Measurements from ENCODE around the gene E2F1. TPM values are rescaled to one million over a fixed set of nuclear protein-coding genes. Genes with fewer than 3 reads are reported as not detected.

E2F1 gene, protein sequence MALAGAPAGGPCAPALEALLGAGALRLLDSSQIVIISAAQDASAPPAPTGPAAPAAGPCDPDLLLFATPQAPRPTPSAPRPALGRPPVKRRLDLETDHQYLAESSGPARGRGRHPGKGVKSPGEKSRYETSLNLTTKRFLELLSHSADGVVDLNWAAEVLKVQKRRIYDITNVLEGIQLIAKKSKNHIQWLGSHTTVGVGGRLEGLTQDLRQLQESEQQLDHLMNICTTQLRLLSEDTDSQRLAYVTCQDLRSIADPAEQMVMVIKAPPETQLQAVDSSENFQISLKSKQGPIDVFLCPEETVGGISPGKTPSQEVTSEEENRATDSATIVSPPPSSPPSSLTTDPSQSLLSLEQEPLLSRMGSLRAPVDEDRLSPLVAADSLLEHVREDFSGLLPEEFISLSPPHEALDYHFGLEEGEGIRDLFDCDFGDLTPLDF
- total RNA-seq, result 10 to 100 TPM; 60.0 to 61.7 TPM

DNA sequence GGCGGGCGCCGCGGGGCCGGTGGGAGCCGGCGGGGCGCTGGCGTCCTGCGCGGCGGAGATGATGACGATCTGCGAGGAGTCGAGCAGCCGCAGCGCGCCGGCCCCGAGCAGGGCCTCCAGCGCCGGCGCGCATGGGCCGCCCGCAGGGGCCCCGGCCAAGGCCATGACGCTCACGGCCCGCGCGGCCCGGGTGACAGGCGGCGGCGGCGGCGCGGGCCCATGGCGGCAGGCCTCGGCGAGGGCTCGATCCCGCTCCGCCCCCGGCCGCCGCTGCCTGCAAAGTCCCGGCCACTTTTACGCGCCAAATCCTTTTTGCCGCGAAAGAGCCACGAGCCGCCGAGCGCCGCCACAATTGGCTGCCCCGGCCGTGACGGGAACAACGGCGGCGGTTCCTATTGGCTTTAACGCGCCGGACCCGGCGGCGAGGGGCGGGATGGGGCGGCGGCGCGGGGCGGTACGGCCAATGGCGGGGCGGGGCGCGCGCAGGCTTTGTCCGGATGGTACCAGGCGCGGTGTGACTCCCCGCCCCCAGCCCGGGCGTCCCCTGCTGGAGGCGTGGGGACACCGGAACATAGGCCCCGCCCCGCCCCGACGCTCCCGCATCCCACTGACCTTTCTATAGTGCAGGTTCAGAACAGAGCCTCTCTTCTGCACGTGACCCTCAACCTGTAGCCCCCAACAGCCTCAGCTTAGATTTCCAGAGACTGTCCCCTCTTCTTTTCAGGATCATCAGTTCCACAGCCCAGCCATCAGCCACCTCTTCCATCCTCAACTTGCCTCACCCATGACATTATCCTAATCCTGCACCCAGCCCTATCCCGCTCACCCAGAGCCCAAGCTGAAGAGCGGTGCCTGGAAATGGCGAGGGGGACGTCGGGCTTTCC, at the start of gene E2F1:
Gene E2F1, minus strand, starts transcription at position 286 of the 884 bp plus-strand sequence. Its CDS starts 121 bp downstream, at position 165.
- Mint-ChIP-seq H3K36me3 (ENCODE audit: low read depth) (peaks cover 23% of the 10 kb centered on the region), H3K4me3 (peak within 1 kb of the TSS; percentile 94), H3K27me3 (no peaks in the 10 kb centered on the region), H3K4me1 (peaks cover 81% of the 10 kb centered on the region), H3K27ac (peak within 1 kb of the TSS; percentile 94), H3K9me3 (no peaks in the 10 kb centered on the region)
- CTCF ChIA-PET, result interaction anchor here (1.0 to 1.8 kb wide), 2 partner anchors 20 to 34 kb away, joined by 4 to 12 read pairs; partner anchors contain the start of genes ACTL10 and PXMP4
- POLR2A ChIA-PET, result interaction anchor here (1.0 to 9.3 kb wide), 14 partner anchors 7 to 426 kb away, joined by 3 to 312 read pairs (median 10); partner anchors contain the start of genes ACTL10, C20orf144, CBFA2T2 and CHMP4B
- peak; percentile 98 for DNase-seq

DNA sequence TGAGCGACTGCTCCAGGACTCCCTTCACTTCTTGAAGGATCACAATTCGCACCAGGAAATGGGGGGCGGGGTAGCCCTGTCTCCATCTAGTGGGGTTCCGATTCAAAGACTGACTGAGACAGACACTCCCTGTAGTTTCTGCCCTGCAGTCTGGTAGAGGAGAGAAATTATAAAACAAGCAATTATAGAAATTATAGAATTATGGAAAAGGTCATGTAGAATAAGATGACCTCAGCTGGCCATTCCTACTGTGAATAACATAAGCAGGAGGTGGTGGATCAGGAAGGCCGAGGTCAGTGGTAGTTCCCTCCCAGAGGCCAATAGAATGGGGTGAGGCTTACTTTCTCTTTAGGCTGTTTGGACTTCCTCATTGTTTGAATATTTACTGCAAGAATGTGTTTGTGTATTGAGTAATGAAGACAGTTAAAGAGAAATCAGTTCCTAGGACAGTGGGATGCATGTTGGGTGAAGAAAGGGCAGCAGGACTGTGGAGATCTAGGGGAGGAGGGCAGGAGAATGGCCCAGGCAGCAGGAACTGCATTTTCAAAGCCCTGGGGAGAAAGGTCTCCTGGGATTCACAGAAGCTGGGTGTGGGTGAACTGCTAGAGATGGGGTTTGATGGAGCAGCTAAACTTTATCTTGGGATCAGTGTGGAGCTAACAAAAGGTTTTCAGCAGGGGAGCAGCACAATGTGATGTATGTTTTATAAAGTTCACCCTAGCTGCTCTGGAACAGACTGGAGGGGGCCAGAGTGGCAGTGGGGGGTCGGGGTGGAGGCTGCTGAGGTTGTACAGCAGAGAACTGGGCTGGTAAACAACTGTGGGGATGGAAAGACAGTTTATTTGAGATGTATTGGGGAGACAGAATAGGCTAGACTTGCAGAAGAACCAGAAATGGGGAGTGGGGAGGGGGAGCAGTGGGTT, 47.7 kb upstream of the E2F1 start:
- CTCF ChIA-PET, result interaction anchor here (0.5 to 1.7 kb wide), 4 partner anchors 44 to 368 kb away, joined by 3 to 6 read pairs (median 3); no protein-coding TSS in a partner anchor
- Mint-ChIP-seq H3K27me3 (no peaks in the 10 kb centered on the region), H3K36me3 (ENCODE audit: low read depth) (peaks cover 29% of the 10 kb centered on the region), H3K27ac (peak overlapping the region; percentile 11), H3K9me3 (peaks cover 16% of the 10 kb centered on the region), H3K4me1 (peaks cover 28% of the 10 kb centered on the region), H3K4me3 (peak overlapping the region; percentile 79)
- no peak for DNase-seq
- POLR2A ChIA-PET, result interaction anchor here (0.8 to 3.2 kb wide), 10 partner anchors 8 to 378 kb away, joined by 3 to 27 read pairs (median 14); partner anchors contain the start of genes ACTL10, C20orf144, CHMP4B and EIF2S2

DNA sequence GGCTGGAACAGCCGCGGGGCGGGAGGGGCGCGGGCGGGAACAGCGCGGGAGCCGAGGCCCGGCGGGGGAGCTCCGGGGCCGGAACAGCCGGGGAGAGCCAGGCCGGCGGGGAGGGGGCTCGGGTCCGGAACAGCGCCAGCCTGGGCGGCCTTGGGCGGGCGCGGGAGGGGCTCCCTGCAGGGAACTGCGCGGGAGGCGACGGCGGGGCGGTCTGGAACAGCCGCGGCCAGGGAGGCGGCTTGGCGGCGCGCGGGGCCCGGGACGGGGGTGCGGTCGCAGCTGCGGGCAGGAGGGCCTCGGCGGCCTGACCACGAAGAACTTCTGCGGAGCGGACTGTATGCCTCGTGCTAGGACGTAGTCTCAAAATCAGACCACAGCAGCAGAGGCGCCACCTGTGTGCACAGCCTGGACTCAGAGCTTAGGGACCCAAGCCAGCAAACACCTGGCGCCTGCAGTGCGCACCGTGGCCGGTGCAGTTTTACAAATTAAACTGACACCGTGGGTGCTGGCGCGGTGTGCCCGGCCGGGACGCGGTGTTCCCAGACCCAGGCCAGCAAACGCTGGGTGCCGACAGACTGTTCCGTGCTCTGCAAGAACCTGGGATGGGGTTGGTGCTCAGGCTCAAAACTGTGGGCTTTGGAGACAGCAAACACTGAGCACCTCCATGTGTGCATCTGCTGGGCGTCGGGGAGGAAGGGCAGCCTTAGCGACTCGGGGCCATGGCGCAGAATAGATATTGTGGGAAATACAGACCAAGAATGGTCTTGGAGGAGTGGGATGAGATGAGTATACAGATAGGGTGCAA, 46.2 kb upstream of the E2F1 start:
- Mint-ChIP-seq H3K27ac (peak overlapping the region; percentile 85), H3K27me3 (no peaks in the 10 kb centered on the region), H3K4me1 (peaks cover 28% of the 10 kb centered on the region), H3K36me3 (ENCODE audit: low read depth) (peaks cover 21% of the 10 kb centered on the region), H3K9me3 (peaks cover 12% of the 10 kb centered on the region), H3K4me3 (peak overlapping the region; percentile 79)
- CTCF ChIA-PET, result interaction anchor here (0.5 to 2.4 kb wide), 20 partner anchors 9 to 486 kb away, joined by 3 to 12 read pairs (median 4); partner anchors contain the start of genes ACTL10 and PXMP4
- POLR2A ChIA-PET, result interaction anchor here (0.5 to 3.2 kb wide), 29 partner anchors 9 to 380 kb away, joined by 3 to 27 read pairs (median 4); partner anchors contain the start of genes ACTL10, C20orf144, CBFA2T2 and CHMP4B
- peak; percentile 88 for DNase-seq

DNA sequence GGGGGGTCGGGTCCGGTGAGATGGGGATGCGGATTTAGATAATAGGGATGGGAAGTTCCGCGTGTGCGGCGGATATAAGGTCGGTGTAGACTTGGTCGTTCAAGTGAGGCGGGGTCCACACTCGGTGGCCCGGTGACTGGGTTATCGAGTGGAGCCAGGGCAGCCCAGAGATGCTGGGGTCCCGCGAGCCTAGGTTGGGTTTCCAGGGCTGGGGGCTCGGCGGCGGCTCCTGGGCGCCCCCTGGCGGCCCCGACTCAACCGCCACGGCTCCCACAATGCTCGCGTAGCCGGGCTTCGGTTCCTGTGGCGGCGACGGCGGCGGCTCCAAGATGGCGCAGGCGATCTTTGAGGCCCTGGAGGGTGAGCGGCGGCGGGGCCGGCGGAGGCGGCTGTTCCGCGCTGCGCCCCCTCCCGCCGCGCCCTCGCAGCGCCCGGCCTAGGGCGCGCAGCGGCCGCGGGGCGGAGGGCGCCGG, 45.5 kb upstream of the E2F1 start, which contains the start of gene ZNF341:
Gene ZNF341, plus strand, starts transcription at position 304 of the 473 bp plus-strand sequence. Its CDS starts 26 bp downstream, at position 330.
- Mint-ChIP-seq H3K4me1 (peaks cover 28% of the 10 kb centered on the region), H3K27ac (peak within 1 kb of the TSS; percentile 91), H3K9me3 (peaks cover 8% of the 10 kb centered on the region), H3K36me3 (ENCODE audit: low read depth) (peaks cover 17% of the 10 kb centered on the region), H3K4me3 (peak within 1 kb of the TSS; percentile 80), H3K27me3 (no peaks in the 10 kb centered on the region)
- ChIA-PET POLR2A (interaction anchor here (0.7 to 3.2 kb wide), 23 partner anchors 10 to 381 kb away, joined by 3 to 27 read pairs (median 4); partner anchors contain the start of genes ACTL10, C20orf144, CBFA2T2 and CHMP4B), CTCF (interaction anchor here (0.6 to 2.4 kb wide), 15 partner anchors 8 to 487 kb away, joined by 3 to 12 read pairs (median 5); partner anchors contain the start of gene PXMP4)
- peak; percentile 91 for DNase-seq

DNA sequence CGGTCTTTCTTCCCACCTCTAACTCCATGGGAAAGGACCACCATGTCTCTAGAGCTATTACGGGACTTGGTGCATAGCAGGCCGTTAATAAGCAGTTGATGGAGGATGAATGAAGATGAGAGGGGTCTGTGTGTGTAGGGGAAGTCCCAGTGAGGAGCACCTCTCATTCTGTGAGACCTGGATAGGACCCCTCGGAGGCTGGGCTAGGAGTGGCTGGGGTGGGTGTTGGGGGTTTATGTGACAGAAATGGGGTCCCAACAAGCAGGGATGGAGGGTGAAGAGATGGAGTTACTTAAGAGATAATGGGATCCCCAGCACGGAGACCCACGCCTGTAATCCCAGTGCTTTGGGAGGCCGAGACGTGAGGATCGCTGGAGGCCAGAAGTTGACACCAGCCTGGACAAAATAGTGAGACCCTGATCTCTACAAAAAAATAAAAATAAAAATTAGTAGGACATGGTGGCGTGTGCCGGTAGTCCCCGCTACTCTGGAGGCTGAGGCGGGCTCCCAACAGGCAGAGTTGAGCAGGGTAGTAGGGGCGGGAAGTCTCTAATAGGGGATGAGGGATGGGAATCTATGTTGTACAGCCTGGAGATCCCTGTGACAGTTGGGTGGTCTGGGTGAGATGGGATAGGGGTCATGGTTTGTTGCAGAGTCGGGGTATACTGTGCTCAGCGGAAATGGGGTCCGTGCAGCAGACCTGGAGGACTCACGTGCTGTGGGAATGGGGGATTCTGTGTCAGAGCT, 44.9 kb upstream of the E2F1 start:
- ChIA-PET CTCF (interaction anchor here (1.5 to 2.4 kb wide), 2 partner anchors 8 to 11 kb away, joined by 5 to 12 read pairs; partner anchors contain the start of gene PXMP4), POLR2A (interaction anchor here (1.5 to 3.2 kb wide), 6 partner anchors 11 to 83 kb away, joined by 3 to 27 read pairs (median 18); partner anchors contain the start of genes CHMP4B and PXMP4)
- Mint-ChIP-seq H3K9me3 (peaks cover 2% of the 10 kb centered on the region), H3K4me3 (peak overlapping the region; percentile 80), H3K36me3 (ENCODE audit: low read depth) (peaks cover 11% of the 10 kb centered on the region), H3K27ac (peak overlapping the region; percentile 91), H3K4me1 (peaks cover 28% of the 10 kb centered on the region), H3K27me3 (no peaks in the 10 kb centered on the region)
- DNase-seq, result no peak

DNA sequence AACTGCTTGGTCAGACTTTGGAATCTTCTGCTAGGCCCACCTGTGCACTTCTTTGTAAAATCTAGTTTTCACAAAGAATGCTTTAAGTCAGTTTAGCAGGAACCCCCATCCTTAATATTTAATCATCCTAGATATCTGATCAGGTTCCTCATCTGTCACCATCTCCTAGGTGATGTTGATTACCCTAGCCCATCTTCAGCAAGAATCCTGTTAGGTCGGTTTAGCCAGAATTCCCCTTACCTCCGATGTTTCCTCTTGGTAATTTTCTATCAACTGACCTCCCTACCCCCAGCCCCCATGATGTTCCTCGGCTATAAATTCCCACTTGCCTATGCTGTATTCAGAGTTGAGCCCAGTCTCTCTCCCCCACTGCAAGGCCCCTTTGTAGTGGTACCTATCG, 42.9 kb upstream of the E2F1 start:
- H3K4me1 Mint-ChIP-seq, result peaks cover 24% of the 10 kb centered on the region
- H3K4me3 Mint-ChIP-seq, result no peak overlapping the region
- H3K27me3 Mint-ChIP-seq, result no peaks in the 10 kb centered on the region
- no peaks in the 10 kb centered on the region for H3K9me3 Mint-ChIP-seq
- H3K27ac Mint-ChIP-seq, result no peak overlapping the region
- POLR2A ChIA-PET, result no interaction called here
- DNase-seq, result no peak
- CTCF ChIA-PET, result interaction anchor here (1.1 kb wide), 1 partner anchor 9 kb away, joined by 5 read pairs; the partner anchor contains the start of gene PXMP4
- peaks cover 6% of the 10 kb centered on the region for H3K36me3 Mint-ChIP-seq (ENCODE audit: low read depth)

DNA sequence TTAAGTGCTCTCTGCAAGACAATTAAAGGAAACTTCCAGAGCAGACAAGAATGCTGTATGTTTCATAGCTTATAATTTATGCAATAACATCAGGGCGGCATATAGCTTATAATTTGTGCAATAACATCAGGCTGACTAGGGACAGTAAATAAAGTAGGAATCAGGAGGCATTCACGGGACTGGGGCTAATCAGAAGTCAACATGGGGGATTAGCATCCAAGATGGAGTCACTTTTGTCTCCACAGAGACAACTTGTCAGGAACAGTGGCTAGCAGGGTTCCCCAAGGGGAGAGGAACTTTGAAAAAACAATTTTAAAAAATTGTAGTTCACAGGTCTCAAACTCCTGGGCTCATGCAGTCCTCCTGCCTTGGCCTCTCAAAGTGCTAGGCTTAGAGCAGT, 42.3 kb upstream of the E2F1 start:
- Mint-ChIP-seq H3K36me3 (ENCODE audit: low read depth) (peaks cover 3% of the 10 kb centered on the region), H3K27me3 (no peaks in the 10 kb centered on the region), H3K4me3 (no peak overlapping the region), H3K9me3 (no peaks in the 10 kb centered on the region), H3K4me1 (peaks cover 18% of the 10 kb centered on the region), H3K27ac (no peak overlapping the region)
- no peak for DNase-seq
- CTCF ChIA-PET, result no interaction called here
- POLR2A ChIA-PET, result no interaction called here

DNA sequence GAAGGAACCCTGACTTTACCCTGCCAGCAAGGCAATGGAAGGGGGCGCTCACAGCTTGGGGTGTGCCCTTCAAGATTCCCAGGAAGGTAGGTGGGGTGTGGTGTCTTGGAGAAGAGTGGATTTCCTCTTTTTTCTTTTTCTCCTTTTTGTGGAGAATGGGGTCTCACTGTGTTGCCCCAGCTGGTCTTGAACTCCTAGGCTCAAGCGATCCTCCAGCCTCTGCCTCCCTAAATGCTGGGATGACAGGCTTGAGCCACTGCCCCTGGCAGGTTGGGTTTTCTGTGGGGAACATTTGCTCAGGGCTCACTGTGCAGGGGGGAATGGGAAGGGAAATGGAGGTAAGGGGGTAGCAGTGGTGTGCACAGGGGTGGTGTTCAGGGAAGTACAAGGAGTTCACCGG, 41.6 kb upstream of the E2F1 start:
- no peaks in the 10 kb centered on the region for H3K27me3 Mint-ChIP-seq
- CTCF ChIA-PET, result no interaction called here
- POLR2A ChIA-PET, result interaction anchor here (1.4 kb wide), 1 partner anchor 37 kb away, joined by 4 read pairs; no protein-coding TSS in a partner anchor

DNA sequence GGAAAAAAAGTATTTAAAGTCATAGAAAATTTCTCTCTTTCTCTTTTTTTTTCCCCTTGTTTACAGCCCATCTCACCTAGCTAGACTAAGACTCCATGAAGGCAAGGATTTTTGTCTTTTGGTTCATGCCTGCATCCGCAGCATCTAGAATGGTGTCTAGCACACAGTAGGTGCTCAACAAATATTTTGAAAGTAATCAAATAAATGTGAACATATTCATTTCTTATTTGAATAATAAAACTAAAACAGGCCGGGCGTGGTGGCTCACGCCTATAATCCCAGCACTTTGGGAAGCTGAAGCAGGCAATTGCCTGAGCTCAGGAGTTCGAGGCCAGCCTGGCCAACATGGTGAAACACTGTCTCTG, 40.9 kb upstream of the E2F1 start:
- POLR2A ChIA-PET, result interaction anchor here (0.9 to 1.4 kb wide), 4 partner anchors 10 to 64 kb away, joined by 3 to 5 read pairs (median 4); no protein-coding TSS in a partner anchor
- peaks cover 3% of the 10 kb centered on the region for H3K36me3 Mint-ChIP-seq (ENCODE audit: low read depth)
- DNase-seq, result no peak
- H3K4me1 Mint-ChIP-seq, result peaks cover 9% of the 10 kb centered on the region
- no peaks in the 10 kb centered on the region for H3K27me3 Mint-ChIP-seq
- no peaks in the 10 kb centered on the region for H3K9me3 Mint-ChIP-seq
- CTCF ChIA-PET, result interaction anchor here (0.7 kb wide), 1 partner anchor 269 kb away, joined by 3 read pairs; no protein-coding TSS in a partner anchor
- H3K27ac Mint-ChIP-seq, result no peak overlapping the region
- H3K4me3 Mint-ChIP-seq, result no peak overlapping the region

More for the DNA sequence above, 41.6 kb upstream of the E2F1 start:
- Mint-ChIP-seq H3K9me3 (no peaks in the 10 kb centered on the region), H3K4me3 (no peak overlapping the region), H3K27ac (no peak overlapping the region), H3K4me1 (peaks cover 13% of the 10 kb centered on the region), H3K36me3 (ENCODE audit: low read depth) (peaks cover 3% of the 10 kb centered on the region)
- DNase-seq, result no peak

DNA sequence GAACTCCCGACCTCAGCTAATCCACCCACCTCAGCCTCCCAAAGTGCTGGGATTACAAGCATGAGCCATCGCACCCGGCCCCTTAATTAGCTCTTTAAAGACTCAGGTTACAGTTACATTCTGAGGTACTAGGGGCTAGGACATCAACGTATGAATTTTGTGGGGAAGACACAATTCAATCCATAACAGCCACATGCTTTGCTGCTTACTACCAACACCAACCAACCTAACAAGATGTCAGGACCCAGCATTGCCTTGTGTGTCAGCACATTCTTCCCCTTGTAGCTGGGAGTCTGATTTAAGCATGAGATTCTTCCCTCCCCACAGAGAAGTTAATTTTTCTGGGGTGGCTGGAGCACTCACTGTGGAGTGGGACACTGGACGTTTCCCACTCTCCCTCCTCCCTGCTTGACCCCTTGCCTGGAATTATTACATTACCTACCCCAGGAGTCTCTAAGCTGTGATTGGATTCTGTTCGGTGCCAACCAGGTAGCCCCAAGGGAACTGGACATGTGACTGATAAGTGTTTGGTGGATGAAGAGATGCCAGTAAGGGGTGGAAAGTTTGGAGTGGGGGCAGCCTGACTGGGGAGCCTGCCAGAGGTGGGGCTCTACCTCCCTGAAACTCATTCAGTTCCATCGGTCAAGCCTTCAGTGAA, 39.6 kb upstream of the E2F1 start:
- Mint-ChIP-seq H3K27ac (no peak overlapping the region), H3K4me3 (no peak overlapping the region), H3K9me3 (no peaks in the 10 kb centered on the region), H3K36me3 (ENCODE audit: low read depth) (no peaks in the 10 kb centered on the region), H3K27me3 (no peaks in the 10 kb centered on the region), H3K4me1 (peaks cover 5% of the 10 kb centered on the region)
- ChIA-PET CTCF (no interaction called here), POLR2A (interaction anchor here (1.1 to 1.4 kb wide), 2 partner anchors 16 to 62 kb away, joined by 5 read pairs; no protein-coding TSS in a partner anchor)
- no peak for DNase-seq
